ENCODE measurements around the gene CYYR1.

CYYR1 gene

DNA sequence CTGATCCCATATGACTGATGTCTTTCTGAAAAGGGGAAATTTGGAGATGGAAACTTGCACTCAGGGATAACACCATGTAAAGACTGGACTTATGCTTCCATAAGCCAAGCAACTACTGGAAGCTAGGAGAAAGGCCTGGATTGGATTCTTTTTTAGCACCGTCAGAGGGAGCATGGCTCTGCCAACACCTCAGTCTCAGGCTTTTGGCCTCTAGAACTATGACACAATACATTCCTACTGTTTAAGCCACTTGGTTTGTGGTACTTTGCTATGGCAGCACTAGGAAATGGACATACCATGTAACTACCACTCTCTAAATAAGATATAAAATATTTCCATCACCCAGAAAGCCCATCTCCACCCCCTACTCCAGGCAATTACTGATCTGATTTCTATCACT lies 139.7 kb downstream of the CYYR1 start:
- DNase-seq (ENCODE audit: low spot score) = no peak

DNA sequence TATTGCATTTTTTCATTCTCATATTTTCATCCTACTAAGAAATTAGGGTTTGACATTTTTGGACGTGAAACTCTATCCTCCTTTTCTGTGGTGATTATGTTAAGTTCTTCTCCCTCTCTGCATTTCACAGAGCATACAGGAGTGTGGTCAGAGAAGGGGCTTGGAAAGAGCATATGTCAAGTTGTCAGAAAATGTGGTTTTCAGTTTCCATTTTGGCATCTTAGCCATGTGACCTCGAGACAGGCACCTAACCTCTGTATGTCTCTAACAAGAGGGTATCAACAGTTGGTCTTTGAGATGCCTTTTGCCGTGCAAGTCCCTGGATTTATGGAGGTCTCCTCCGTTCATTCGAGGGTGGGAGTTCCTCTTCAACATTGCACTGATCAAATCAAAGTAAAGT lies 140.7 kb downstream of the CYYR1 start:
- DNase-seq (ENCODE audit: low spot score) = no peak

DNA sequence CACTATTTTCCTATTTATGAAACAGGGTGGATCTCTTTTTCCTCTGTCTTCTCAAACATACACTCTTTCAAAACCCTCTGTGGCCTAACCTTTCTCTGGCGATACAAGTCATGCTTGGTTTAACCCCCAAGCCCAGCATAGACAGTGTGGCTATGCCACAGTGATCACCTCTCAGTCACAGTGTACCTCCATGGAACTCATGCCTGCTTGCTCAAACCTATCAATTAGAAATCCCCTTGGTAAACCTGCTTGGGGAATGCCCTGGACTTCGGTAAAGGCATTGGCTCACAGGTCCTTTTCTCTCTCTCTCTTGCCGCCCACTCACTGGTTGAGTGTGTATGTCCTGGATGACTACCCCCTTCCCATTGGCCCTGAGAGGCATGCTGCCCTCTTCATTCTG lies 147.5 kb downstream of the CYYR1 start:
- no peak for DNase-seq (ENCODE audit: low spot score)

DNA sequence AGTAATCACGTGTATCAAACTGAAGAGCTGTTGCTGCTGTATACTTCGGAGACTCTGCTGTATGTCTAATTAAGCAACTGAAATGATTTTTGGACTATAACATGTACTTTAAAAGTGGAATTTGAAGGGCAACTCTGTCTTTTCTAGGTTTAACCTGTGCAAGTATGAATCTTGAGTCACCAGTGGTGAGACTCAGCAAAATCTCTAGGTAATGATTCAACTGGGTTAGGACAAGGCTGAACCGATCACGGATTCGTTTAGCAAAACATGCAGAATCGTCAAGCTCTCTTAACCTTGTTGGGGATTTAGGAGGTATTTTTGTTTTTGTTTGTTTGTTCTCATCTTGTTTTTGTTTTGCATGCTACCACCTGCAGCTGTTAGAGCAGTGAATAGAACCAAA lies 149.6 kb downstream of the CYYR1 start:
- no peak for DNase-seq (ENCODE audit: low spot score)

DNA sequence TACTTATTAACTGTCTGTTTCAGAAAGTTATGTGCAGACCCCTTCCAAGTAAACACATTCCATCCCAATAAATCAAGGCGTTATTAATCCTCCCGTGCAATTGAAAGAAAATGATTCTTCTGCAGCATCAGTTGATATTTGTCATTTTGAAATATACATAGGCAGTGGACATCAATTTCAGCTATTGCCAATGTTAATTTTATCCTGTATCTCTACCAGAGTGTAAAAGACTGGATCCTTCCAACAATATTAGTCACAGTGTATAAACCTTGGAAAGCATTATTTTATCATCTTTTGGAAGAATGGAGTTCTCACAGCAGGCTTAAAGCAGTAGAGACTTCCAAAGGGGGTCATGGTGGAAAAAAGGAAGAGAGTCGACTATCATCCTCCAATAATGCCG lies 150.4 kb downstream of the CYYR1 start:
- no peak for DNase-seq (ENCODE audit: low spot score)

DNA sequence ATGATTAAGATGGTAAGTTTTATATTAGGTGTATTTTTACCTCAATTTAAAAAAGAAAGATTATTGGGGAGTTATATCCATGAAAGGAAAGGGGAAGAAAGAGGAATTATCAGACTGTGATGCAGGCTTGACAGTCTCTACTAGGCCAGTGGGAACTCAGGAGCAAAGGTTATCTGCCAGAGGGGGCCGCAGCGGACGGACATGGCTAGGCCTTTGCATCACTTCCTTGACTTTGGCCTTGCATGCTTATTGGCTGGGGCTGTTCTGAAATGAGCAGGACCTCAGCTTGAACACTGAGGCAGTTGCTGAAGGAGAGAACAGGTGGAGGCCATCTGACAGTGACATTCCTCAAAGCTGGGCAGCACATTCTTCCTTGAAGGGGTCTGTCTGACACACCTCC lies 150.9 kb downstream of the CYYR1 start:
- DNase-seq (ENCODE audit: low spot score) = no peak

DNA sequence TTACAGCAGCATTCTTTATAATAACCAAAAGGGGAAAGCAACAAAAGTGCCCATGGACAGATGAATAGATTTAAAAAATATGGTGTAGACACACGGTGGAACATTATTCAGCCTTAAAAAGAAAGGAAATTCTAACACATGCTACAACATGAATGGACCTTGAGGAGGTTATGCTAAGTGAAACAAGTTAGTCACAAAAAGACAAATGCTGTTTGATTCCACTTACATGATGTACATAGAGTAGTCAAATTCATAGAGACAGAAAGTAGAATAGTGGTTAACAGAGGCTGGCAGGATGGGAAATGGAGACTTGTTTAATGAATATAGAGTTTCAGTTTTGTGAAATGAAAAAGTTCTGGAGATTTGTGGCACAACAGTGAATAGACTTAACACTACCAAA lies 151.4 kb downstream of the CYYR1 start:
- no peak for DNase-seq (ENCODE audit: low spot score)
